Ureter (tissue), 1 donor: Measurements from ENCODE around the gene C21orf91. TPM values are rescaled to one million over a fixed set of nuclear protein-coding genes. Genes with fewer than 3 reads are reported as not detected.

ENCODE experiments used
- DNase-seq: peaks from one replicate; pipeline ENCODE4 v3.0.0-alpha.2; 2020; ENCODE audit warnings: low spot score
- total RNA-seq: library from RNA; stranded (reverse); gene quantifications from one replicate; pipeline ENCODE4 v1.2.4, GENCODE V29; 2023
- donor health status: DM: yes; HTN: yes; CAD: no.

C21orf91 gene
- total RNA-seq, 1 donor from 2014 or later, result 19.0 TPM

- DNase-seq, result no peak
Observed at GRCh38 chr21:17797967-17798366, 21.2 kb downstream of the C21orf91 start.

GRCh38 chr21:17796503-17796902 lies 22.7 kb downstream of the C21orf91 start:
- no peak for DNase-seq

- no peak for DNase-seq
Observed at GRCh38 chr21:17796037-17796403, 23.1 kb downstream of the C21orf91 start.

- no peak for DNase-seq
Observed at GRCh38 chr21:17795146-17796036, 23.8 kb downstream of the C21orf91 start.

- no peak for DNase-seq
Observed at GRCh38 chr21:17794518-17795145, 24.5 kb downstream of the C21orf91 start.

GRCh38 chr21:17793246-17794123 lies 25.7 kb downstream of the C21orf91 start:
- DNase-seq, result no peak

GRCh38 chr21:17789656-17790055 lies 29.5 kb downstream of the C21orf91 start:
- no peak for DNase-seq

GRCh38 chr21:17789069-17789468 lies 30.1 kb downstream of the C21orf91 start:
- DNase-seq, result no peak

GRCh38 chr21:17786851-17787181 lies 32.3 kb downstream of the C21orf91 start:
- DNase-seq, result no peak

- no peak for DNase-seq
Observed at GRCh38 chr21:17786071-17786850, 32.9 kb downstream of the C21orf91 start.

GRCh38 chr21:17785403-17785788 lies 33.8 kb downstream of the C21orf91 start:
- no peak for DNase-seq

GRCh38 chr21:17784604-17785402 lies 34.4 kb downstream of the C21orf91 start:
- no peak for DNase-seq

GRCh38 chr21:17784180-17784598 lies 35.0 kb downstream of the C21orf91 start:
- DNase-seq, result no peak

GRCh38 chr21:17783481-17784179 lies 35.5 kb downstream of the C21orf91 start:
- DNase-seq, result no peak

- no peak for DNase-seq
Observed at GRCh38 chr21:17783003-17783402, 36.2 kb downstream of the C21orf91 start.

- no peak for DNase-seq
Observed at GRCh38 chr21:17782051-17782450, 37.1 kb downstream of the C21orf91 start.

- no peak for DNase-seq
Observed at GRCh38 chr21:17781524-17781923, 37.6 kb downstream of the C21orf91 start.

- no peak for DNase-seq
Observed at GRCh38 chr21:17780539-17780938, 38.6 kb downstream of the C21orf91 start.

- DNase-seq, result no peak
Observed at GRCh38 chr21:17779980-17780379, 39.2 kb downstream of the C21orf91 start.

- DNase-seq, result no peak
Observed at GRCh38 chr21:17779496-17779895, 39.7 kb downstream of the C21orf91 start.
